PC-3 (cell line): ENCODE results near the gene NFIX. TPM values are rescaled to one million over a fixed set of nuclear protein-coding genes. Genes with fewer than 3 reads are reported as not detected.

Experiments
- ATAC-seq: fragments of 200-7000 bp; cut with Tn5 transposase; 2 replicates; pipeline ENCODE4 v1.9.1; 2020; ENCODE audit warnings: mild to moderate bottlenecking, moderate library complexity
- BruUV-seq: library from RNA; stranded (reverse); fragments of 400-500 nt; replicated peaks from 2 replicates; lab custom pipeline; 2021; lab: Mats Ljungman, UMichigan
- CTCF ChIA-PET: fragments of 300-600 bp; sonication (Branson Sonifier 250); formaldehyde crosslinking; loops from one replicate; lab custom pipeline; 2022; ENCODE audit warnings: antibody characterized with exemption; lab: Charles Lee
- POLR2A ChIA-PET: fragments of 300-600 bp; sonication (Branson Sonifier 250); formaldehyde crosslinking; loops from one replicate; lab custom pipeline; 2022; ENCODE audit warnings: antibody characterized with exemption; ENCODE audit not compliant: unreplicated experiment; lab: Charles Lee
- DNase-seq: peaks from one replicate; pipeline ENCODE4 v3.0.0-alpha.2; 2015
- H2AFZ ChIP-seq: fragments of 300-600 bp; sonication (generic); 2 replicates; pipeline ENCODE4 v1.6.0; 2016; ENCODE audit warnings: antibody characterized with exemption, low read length
- H3F3A ChIP-seq: fragments of 300-600 bp; sonication (generic); one replicate; pipeline ENCODE4 v1.6.0; 2017; ENCODE audit warnings: antibody characterized with exemption, low read length, control low read depth, mild to moderate bottlenecking; ENCODE audit not compliant: unreplicated experiment
- H3K27ac ChIP-seq: fragments of 300-600 bp; sonication (generic); 2 replicates; pipeline ENCODE4 v1.5.1; 2016; ENCODE audit warnings: mild to moderate bottlenecking, low read length
- H3K27me3 ChIP-seq: fragments of 300-600 bp; sonication (generic); 2 replicates; pipeline ENCODE4 v1.6.1; 2016; ENCODE audit warnings: low read length, mixed read lengths
- H3K36me3 ChIP-seq: fragments of 300-600 bp; sonication (generic); 2 replicates; pipeline ENCODE4 v1.6.1; 2016; ENCODE audit warnings: low read depth, mixed run types, low read length, mixed read lengths
- H3K4me1 ChIP-seq: fragments of 300-600 bp; sonication (generic); 2 replicates; pipeline ENCODE4 v1.5.1; 2016; ENCODE audit warnings: low read length; ENCODE audit not compliant: insufficient read depth
- H3K4me2 ChIP-seq: fragments of 300-600 bp; sonication (generic); 2 replicates; pipeline ENCODE4 v1.6.0; 2016; ENCODE audit warnings: low read length
- H3K4me3 ChIP-seq: fragments of 300-600 bp; sonication (generic); 2 replicates; pipeline ENCODE4 v1.5.1; 2016; ENCODE audit warnings: mild to moderate bottlenecking, low read length, mixed read lengths
- H3K79me2 ChIP-seq: fragments of 300-600 bp; sonication (generic); 2 replicates; pipeline ENCODE4 v1.6.1; 2017; ENCODE audit warnings: low read length, mixed read lengths
- H3K9ac ChIP-seq: fragments of 300-600 bp; sonication (generic); 2 replicates; pipeline ENCODE4 v1.6.0; 2016; ENCODE audit warnings: mild to moderate bottlenecking, low read length
- H3K9me2 ChIP-seq: fragments of 300-600 bp; sonication (generic); replicated peaks from 2 replicates; pipeline ENCODE4 v1.6.1; 2016; ENCODE audit warnings: mixed run types, low read length, mixed read lengths
- H3K9me3 ChIP-seq: fragments of 300-600 bp; sonication (generic); 2 replicates; pipeline ENCODE4 v1.6.1; 2016; ENCODE audit warnings: low read length, mixed read lengths
- H4K20me1 ChIP-seq: fragments of 300-600 bp; sonication (generic); 2 replicates; pipeline ENCODE4 v1.6.1; 2016; ENCODE audit warnings: low read length, mixed read lengths
- EZH2 ChIP-seq: fragments of 300-600 bp; sonication (generic); IDR thresholded peaks from one replicate; pipeline ENCODE4 v1.6.1; 2017; ENCODE audit warnings: antibody characterized with exemption, mild to moderate bottlenecking, low read length; ENCODE audit not compliant: unreplicated experiment
- EZH2phosphoT487 ChIP-seq: fragments of 300-600 bp; sonication (generic); IDR thresholded peaks from 2 replicates; pipeline ENCODE4 v1.6.1; 2018; ENCODE audit warnings: mild to moderate bottlenecking, antibody characterized with exemption, low read length, borderline replicate concordance
- intact Hi-C: fragments of 100-400 bp; cut with micrococcal nuclease; formaldehyde crosslinking; loops from 2 replicates; pipeline ENCODE4 v1.9.0; 2023
- total RNA-seq: library from RNA; depleted of rRNA; stranded (reverse); fragments of >200 nt; gene quantifications from 2 replicates; pipeline ENCODE4 v1.2.3, GENCODE V29; 2014
- TF ChIP-seq, protein P1 (sequence below): fragments of 300-600 bp; sonication (generic); conservative IDR thresholded peaks from 2 replicates; pipeline ENCODE4 v1.5.1; 2017; ENCODE audit warnings: antibody characterized with exemption, low read depth, mild to moderate bottlenecking, low read length

Gene NFIX
- total RNA-seq, 1 experiment from 2014 or later: 43.3 TPM

DNA sequence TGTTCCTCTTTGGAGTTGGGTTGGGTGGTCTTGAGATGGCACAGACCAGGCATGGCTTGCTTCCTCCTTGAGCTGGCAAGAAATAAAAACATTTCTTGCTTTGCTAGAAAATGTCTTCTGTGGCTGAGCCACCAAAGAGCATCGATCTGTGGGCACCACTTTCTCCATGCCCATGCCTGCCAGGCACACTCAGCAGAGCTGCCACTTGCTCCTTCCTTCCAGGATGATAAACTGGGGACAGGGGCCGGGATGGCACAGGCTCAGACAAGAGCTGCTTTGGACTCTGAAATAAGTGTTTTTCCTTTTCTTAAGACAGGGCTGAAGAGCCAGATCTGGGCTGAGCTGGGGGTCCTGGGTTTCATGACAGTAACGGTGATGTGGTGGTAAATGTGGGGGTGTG is 32.8 kb downstream of the NFIX start:
- H3K27me3 ChIP-seq: no peaks in the 10 kb centered on the region
- intact Hi-C loops: no loop called here
- DNase-seq (no peak), ATAC-seq (no peak)
- H3K27ac ChIP-seq: no peak overlapping the region
- H3K9me2 ChIP-seq: no peaks in the 10 kb centered on the region
- H2AFZ ChIP-seq: no peak overlapping the region
- peaks cover 98% of the 10 kb centered on the region for H3K79me2 ChIP-seq
- H3K4me1 ChIP-seq: peaks cover 52% of the 10 kb centered on the region
- TF ChIP-seq, protein P1, sequence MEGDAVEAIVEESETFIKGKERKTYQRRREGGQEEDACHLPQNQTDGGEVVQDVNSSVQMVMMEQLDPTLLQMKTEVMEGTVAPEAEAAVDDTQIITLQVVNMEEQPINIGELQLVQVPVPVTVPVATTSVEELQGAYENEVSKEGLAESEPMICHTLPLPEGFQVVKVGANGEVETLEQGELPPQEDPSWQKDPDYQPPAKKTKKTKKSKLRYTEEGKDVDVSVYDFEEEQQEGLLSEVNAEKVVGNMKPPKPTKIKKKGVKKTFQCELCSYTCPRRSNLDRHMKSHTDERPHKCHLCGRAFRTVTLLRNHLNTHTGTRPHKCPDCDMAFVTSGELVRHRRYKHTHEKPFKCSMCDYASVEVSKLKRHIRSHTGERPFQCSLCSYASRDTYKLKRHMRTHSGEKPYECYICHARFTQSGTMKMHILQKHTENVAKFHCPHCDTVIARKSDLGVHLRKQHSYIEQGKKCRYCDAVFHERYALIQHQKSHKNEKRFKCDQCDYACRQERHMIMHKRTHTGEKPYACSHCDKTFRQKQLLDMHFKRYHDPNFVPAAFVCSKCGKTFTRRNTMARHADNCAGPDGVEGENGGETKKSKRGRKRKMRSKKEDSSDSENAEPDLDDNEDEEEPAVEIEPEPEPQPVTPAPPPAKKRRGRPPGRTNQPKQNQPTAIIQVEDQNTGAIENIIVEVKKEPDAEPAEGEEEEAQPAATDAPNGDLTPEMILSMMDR: no peak
- no peak for TF ChIP-seq EZH2phosphoT487
- TF ChIP-seq EZH2: no peak
- H3F3A ChIP-seq: no peaks in the 10 kb centered on the region
- CTCF ChIA-PET: interaction anchor here (1.1 kb wide), 1 partner anchor 14 kb away, joined by 3 read pairs; no protein-coding TSS in a partner anchor
- no peak overlapping the region for H3K9ac ChIP-seq
- no TSS peak for BruUV-seq
- H3K36me3 ChIP-seq: peaks cover 18% of the 10 kb centered on the region; the same call in 1 of the 2 replicates
- no peaks in the 10 kb centered on the region for H4K20me1 ChIP-seq
- no peaks in the 10 kb centered on the region for H3K9me3 ChIP-seq
- no peak overlapping the region for H3K4me2 ChIP-seq
- H3K4me3 ChIP-seq: no peak overlapping the region
- POLR2A ChIA-PET: interaction anchor here (1.1 kb wide), 1 partner anchor 28 kb away, joined by 5 read pairs; no protein-coding TSS in a partner anchor

DNA sequence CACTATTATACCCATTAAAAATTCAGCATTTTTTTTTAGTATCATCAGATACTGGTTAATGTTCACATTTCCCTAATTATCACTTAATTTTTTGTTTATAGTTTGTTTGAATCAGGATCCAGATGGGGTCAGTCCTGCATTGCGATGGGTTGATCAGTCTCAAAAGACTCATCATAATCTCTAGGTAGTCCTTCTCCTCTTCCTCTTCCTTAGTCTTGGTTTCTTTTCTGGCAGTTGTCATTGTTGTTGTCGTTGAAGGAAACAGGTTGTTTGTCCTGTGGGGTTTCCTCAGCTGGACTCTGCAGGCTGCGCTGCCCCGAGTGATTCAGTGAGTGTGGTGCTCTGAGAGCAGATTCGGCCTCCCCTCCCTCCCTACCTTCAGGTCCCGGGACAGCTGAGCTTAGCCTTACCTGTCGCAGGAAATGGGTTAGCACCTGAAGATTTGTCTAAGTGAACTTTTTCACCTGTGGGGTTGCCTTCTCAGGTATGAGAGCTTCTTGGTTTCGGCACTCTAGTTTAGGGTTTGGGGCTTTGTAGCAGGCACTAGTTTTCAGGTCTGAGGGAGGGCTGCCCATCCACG is 34.1 kb downstream of the NFIX start:
- CTCF ChIA-PET: interaction anchor here (0.6 to 0.7 kb wide), 2 partner anchors 32 to 47 kb away, joined by 4 to 9 read pairs; no protein-coding TSS in a partner anchor
- Histone ChIP-seq H3K36me3 (peaks cover 18% of the 10 kb centered on the region; the same call in 1 of the 2 replicates), H3F3A (no peaks in the 10 kb centered on the region), H2AFZ (no peak overlapping the region), H3K4me3 (no peak overlapping the region), H3K27me3 (no peaks in the 10 kb centered on the region), H3K27ac (no peak overlapping the region), H3K4me1 (peaks cover 65% of the 10 kb centered on the region), H3K9me2 (no peaks in the 10 kb centered on the region), H3K4me2 (no peak overlapping the region), H4K20me1 (no peaks in the 10 kb centered on the region), H3K9ac (no peak overlapping the region), H3K79me2 (peaks cover 100% of the 10 kb centered on the region), H3K9me3 (no peaks in the 10 kb centered on the region)
- POLR2A ChIA-PET: interaction anchor here (0.7 to 1.1 kb wide), 2 partner anchors 26 to 27 kb away, joined by 5 read pairs; no protein-coding TSS in a partner anchor
- DNase-seq (no peak), ATAC-seq (no peak)
- intact Hi-C loops: no loop called here
- TF ChIP-seq, protein P1: no peak
- TF ChIP-seq EZH2: no peak
- TF ChIP-seq EZH2phosphoT487: no peak
- BruUV-seq: no TSS peak

GRCh38 chr19:13029893-13030292 is 34.6 kb downstream of the NFIX start:
- Histone ChIP-seq H3F3A (no peaks in the 10 kb centered on the region), H3K27ac (no peak overlapping the region), H3K4me1 (peaks cover 70% of the 10 kb centered on the region), H3K4me2 (no peak overlapping the region), H3K9me2 (no peaks in the 10 kb centered on the region), H3K27me3 (no peaks in the 10 kb centered on the region), H4K20me1 (no peaks in the 10 kb centered on the region), H2AFZ (no peak overlapping the region), H3K36me3 (peaks cover 18% of the 10 kb centered on the region; the same call in 1 of the 2 replicates), H3K4me3 (no peak overlapping the region), H3K79me2 (peaks cover 100% of the 10 kb centered on the region), H3K9me3 (no peaks in the 10 kb centered on the region), H3K9ac (no peak overlapping the region)
- intact Hi-C loops: no loop called here
- no peak for ATAC-seq
- TF ChIP-seq EZH2 (no peak), EZH2phosphoT487 (no peak)
- TF ChIP-seq, protein P1: peak; percentile 84
- POLR2A ChIA-PET: no interaction called here
- CTCF ChIA-PET: interaction anchor here (0.7 to 1.4 kb wide), 3 partner anchors 31 to 54 kb away, joined by 3 to 9 read pairs (median 4); no protein-coding TSS in a partner anchor
- no TSS peak for BruUV-seq
- peak; percentile 50 for DNase-seq
